IMR-90 (cell line): ENCODE data around the gene SNX3. TPM values are rescaled to one million over a fixed set of nuclear protein-coding genes. Genes with fewer than 3 reads are reported as not detected.

ENCODE experiments used
- ATAC-seq: fragments of 200-7000 bp; cut with Tn5 transposase; 2 replicates; pipeline ENCODE4 v1.9.1; 2020; ENCODE audit warnings: low read depth, mild to moderate bottlenecking, moderate library complexity
- BruUV-seq: library from RNA; stranded (reverse); fragments of 400-500 nt; replicated peaks from 2 replicates; lab custom pipeline; 2021; lab: Mats Ljungman, UMichigan
- CTCF ChIA-PET: fragments of 300-600 bp; formaldehyde crosslinking; extraction: SDS; loops from one replicate; lab custom pipeline; 2021; ENCODE audit warnings: antibody characterized with exemption; lab: Yijun Ruan, JAX
- POLR2A ChIA-PET: fragments of 300-600 bp; sonication (Branson Sonifier 250); formaldehyde crosslinking; loops from one replicate; lab custom pipeline; 2022; ENCODE audit warnings: antibody characterized with exemption; ENCODE audit not compliant: unreplicated experiment; lab: Charles Lee
- DNase-seq: peaks from one replicate; pipeline ENCODE4 v3.0.0; 2013
- H2AFZ ChIP-seq: replicated peaks from 2 replicates; pipeline ENCODE3; 2013; ENCODE audit warnings: low read length, mild to moderate bottlenecking; ENCODE audit not compliant: poor library complexity
- H2AK5ac ChIP-seq: 2 replicates; pipeline ENCODE4 v1.6.1; 2013; ENCODE audit warnings: low read depth, low read length, inconsistent platforms
- H2AK9ac ChIP-seq: replicated peaks from 2 replicates; pipeline ENCODE3; 2013; ENCODE audit warnings: mild to moderate bottlenecking, low read depth, low read length, moderate library complexity; ENCODE audit not compliant: poor library complexity
- H2BK120ac ChIP-seq: 2 replicates; pipeline ENCODE4 v1.6.1; 2013; ENCODE audit warnings: low read depth, low read length, inconsistent platforms
- H2BK15ac ChIP-seq: 3 replicates; pipeline ENCODE4 v1.6.1; 2013; ENCODE audit warnings: low read depth, low read length, inconsistent platforms
- H2BK20ac ChIP-seq: 2 replicates; pipeline ENCODE4 v1.6.1; 2013; ENCODE audit warnings: low read depth, mild to moderate bottlenecking, inconsistent platforms, low read length, moderate library complexity
- H2BK5ac ChIP-seq: 2 replicates; pipeline ENCODE4 v1.6.1; 2013; ENCODE audit warnings: mild to moderate bottlenecking, low read depth, low read length, inconsistent platforms; ENCODE audit not compliant: poor library complexity, severe bottlenecking
- H3K14ac ChIP-seq: replicated peaks from 2 replicates; pipeline ENCODE4 v1.6.1; 2013; ENCODE audit warnings: low read depth, low read length, inconsistent platforms
- H3K18ac ChIP-seq: 2 replicates; pipeline ENCODE4 v1.6.1; 2013; ENCODE audit warnings: low read depth, low read length, control low read depth
- H3K23ac ChIP-seq: 2 replicates; pipeline ENCODE4 v1.6.1; 2013; ENCODE audit warnings: low read depth, low read length, inconsistent platforms
- H3K27ac ChIP-seq: 2 replicates; pipeline ENCODE4 v1.5.1; 2013; ENCODE audit warnings: mild to moderate bottlenecking, control low read depth, low read length; ENCODE audit not compliant: insufficient read depth
- H3K27me3 ChIP-seq: 2 replicates; pipeline ENCODE4 v1.6.1; 2013; ENCODE audit warnings: low read length; ENCODE audit not compliant: control insufficient read depth, insufficient read depth
- H3K36me3 ChIP-seq: 2 replicates; pipeline ENCODE4 v1.6.1; 2013; ENCODE audit warnings: low read length, mixed read lengths; ENCODE audit not compliant: control insufficient read depth, insufficient read depth
- H3K4ac ChIP-seq: 2 replicates; pipeline ENCODE4 v1.6.1; 2013; ENCODE audit warnings: low read depth, low read length, inconsistent platforms
- H3K4me1 ChIP-seq: 2 replicates; pipeline ENCODE4 v1.6.1; 2013; ENCODE audit warnings: low read length, mixed read lengths; ENCODE audit not compliant: control insufficient read depth, insufficient read depth
- H3K4me2 ChIP-seq: 2 replicates; pipeline ENCODE4 v1.6.1; 2013; ENCODE audit warnings: low read depth, mild to moderate bottlenecking, control low read depth, low read length, moderate library complexity
- H3K4me3 ChIP-seq: 2 replicates; pipeline ENCODE4 v1.5.1; 2013; ENCODE audit warnings: low read depth, mild to moderate bottlenecking, control low read depth, low read length, moderate library complexity; ENCODE audit not compliant: insufficient read depth
- H3K56ac ChIP-seq: 2 replicates; pipeline ENCODE4 v1.6.1; 2013; ENCODE audit warnings: low read length, inconsistent platforms; ENCODE audit not compliant: insufficient read depth; ENCODE audit errors: extremely low read depth
- H3K79me1 ChIP-seq, 2 experiments: 2 replicates each; pipeline ENCODE4 v1.6.1; 2013; ENCODE audit warnings: low read length in 2 of 2, inconsistent platforms in 1 of 2, low read depth in 1 of 2
- H3K9ac ChIP-seq: 2 replicates; pipeline ENCODE4 v1.6.1; 2013; ENCODE audit warnings: low read depth, low read length, control low read depth
- H3K9me1 ChIP-seq: 2 replicates; pipeline ENCODE4 v1.6.1; 2013; ENCODE audit warnings: low read length, inconsistent platforms; ENCODE audit not compliant: insufficient read depth
- H3K9me3 ChIP-seq: 2 replicates; pipeline ENCODE4 v1.6.1; 2013; ENCODE audit warnings: low read length; ENCODE audit not compliant: control insufficient read depth, insufficient read depth
- H4K20me1 ChIP-seq: 2 replicates; pipeline ENCODE4 v1.6.1; 2013; ENCODE audit warnings: low read length, inconsistent platforms; ENCODE audit not compliant: insufficient read depth
- H4K5ac ChIP-seq: 2 replicates; pipeline ENCODE4 v1.6.1; 2013; ENCODE audit warnings: mild to moderate bottlenecking, low read depth, low read length, control low read depth
- H4K8ac ChIP-seq, 2 experiments: 2 replicates each; pipeline ENCODE4 v1.6.1; 2013; ENCODE audit warnings: low read depth in 2 of 2, low read length in 2 of 2, control low read depth in 1 of 2, inconsistent platforms in 1 of 2
- H4K91ac ChIP-seq: 2 replicates; pipeline ENCODE4 v1.6.1; 2013; ENCODE audit warnings: low read depth, low read length, inconsistent platforms; ENCODE audit not compliant: insufficient read depth
- CHD1 ChIP-seq: IDR thresholded peaks from 2 replicates; pipeline ENCODE4 v1.6.1; 2012; ENCODE audit warnings: low read depth, low read length, improper control_type of control experiment
- MAFK ChIP-seq: IDR thresholded peaks from 2 replicates; pipeline ENCODE4 v1.6.1; 2012; ENCODE audit warnings: low read depth, low read length, improper control_type of control experiment
- MAZ ChIP-seq: IDR thresholded peaks from 2 replicates; pipeline ENCODE4 v1.6.1; 2012; ENCODE audit warnings: low read depth, mild to moderate bottlenecking, low read length, improper control_type of control experiment, moderate library complexity, borderline replicate concordance
- RFX5 ChIP-seq: IDR thresholded peaks from 2 replicates; pipeline ENCODE4 v1.8.0; 2012; ENCODE audit warnings: low read depth, mild to moderate bottlenecking, low read length, moderate library complexity
- WGBS, 2 experiments: methylation state at CpG; one replicate each; pipeline versions ENCODE4 v1.1.5 to v1.1.7; 2013; ENCODE audit warnings: missing lambda C conversion rate in 2 of 2; ENCODE audit not compliant: insufficient read length in 1 of 2; ENCODE audit errors: extremely low coverage in 2 of 2; 5-methylcytosine and 5-hydroxymethylcytosine counted together
- dilution Hi-C: fragments of 300-500 bp; cut with HindIII; formaldehyde crosslinking; loops from one replicate; pipeline ENCODE4 v1.14.3; 2018; ENCODE audit warnings: low sequenced_read_pairs; ENCODE audit not compliant: unreplicated experiment
- in situ Hi-C: fragments of 300-500 bp; cut with MboI; formaldehyde crosslinking; loops from 3 replicates; pipeline ENCODE4 v1.14.3; 2019; ENCODE audit warnings: low sequenced_read_pairs, inconsistent platforms, mixed read lengths
- intact Hi-C: fragments of 100-400 bp; cut with micrococcal nuclease; formaldehyde crosslinking; loops from 2 replicates; pipeline ENCODE4 v1.10.0; 2022
- polyA plus RNA-seq, 3 experiments: library from polyadenylated mRNA; depleted of rRNA; stranded (reverse); fragments of >200 nt; gene quantifications; 2 replicates each; pipeline ENCODE4 v1.2.3, GENCODE V29; 2012; ENCODE audit warnings: low replicate concordance in 1 of 3
- total RNA-seq: library from RNA; depleted of rRNA; stranded (reverse); fragments of >200 nt; gene quantifications from 2 replicates; pipeline ENCODE4 v1.2.3, GENCODE V29; 2012

Gene SNX3
- total and polyA plus RNA-seq, 2 of the 4 experiments (the other 2 are of a cell fraction) = 105 to 159 TPM

DNA sequence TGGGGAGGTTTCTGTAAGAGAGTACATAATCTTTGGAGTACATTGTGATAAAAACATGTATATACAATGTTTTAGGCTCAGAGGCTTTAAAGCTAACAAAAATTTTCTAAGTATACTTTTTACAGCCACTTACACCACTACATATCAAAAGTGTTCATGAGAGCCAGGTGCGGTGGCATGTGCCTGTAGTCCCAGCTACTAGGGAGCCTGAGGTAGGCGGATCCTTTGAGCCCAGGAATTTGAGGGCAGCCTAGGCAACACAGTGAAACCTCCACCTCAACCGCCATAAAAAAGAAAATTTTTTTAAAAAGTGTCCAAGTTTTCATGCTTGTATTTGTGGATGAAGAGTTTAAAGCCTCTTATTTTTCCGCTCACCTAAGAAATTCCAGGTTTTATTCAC lies 22.5 kb downstream of the SNX3 start:
- peaks cover 13 to 58% of the 10 kb centered on the region in 2 experiments for H3K79me1 ChIP-seq
- H3K4me2 ChIP-seq = no peak overlapping the region
- peaks cover 24% of the 10 kb centered on the region for H4K20me1 ChIP-seq
- H3K4ac ChIP-seq = no peak overlapping the region
- H2BK120ac ChIP-seq = no peak overlapping the region
- no peak overlapping the region for H3K56ac ChIP-seq
- H3K9ac ChIP-seq = no peak overlapping the region
- H3K36me3 ChIP-seq = peaks cover 5% of the 10 kb centered on the region
- no peak overlapping the region for H4K91ac ChIP-seq
- H2BK5ac ChIP-seq = no peak overlapping the region
- no peaks in the 10 kb centered on the region for H3K9me3 ChIP-seq
- H3K27ac ChIP-seq = no peak overlapping the region
- dilution Hi-C loops = no loop called here
- H3K23ac ChIP-seq = no peak overlapping the region
- H2AK5ac ChIP-seq = no peak overlapping the region
- no peak overlapping the region for H2AFZ ChIP-seq
- no peak overlapping the region for H3K4me3 ChIP-seq
- in situ Hi-C loops = no loop called here
- H3K14ac ChIP-seq = no peak overlapping the region
- H4K5ac ChIP-seq = no peak overlapping the region
- H3K27me3 ChIP-seq = no peaks in the 10 kb centered on the region
- no peak overlapping the region for H4K8ac ChIP-seq
- TF ChIP-seq MAFK (no peak), MAZ (no peak), CHD1 (no peak), RFX5 (no peak)
- POLR2A ChIA-PET = no interaction called here
- no peak overlapping the region for H2BK15ac ChIP-seq
- no CpG with 5 or more reads among the region's 4 CpGs for WGBS, 2 experiments
- no peak overlapping the region for H2BK20ac ChIP-seq
- no peak for DNase-seq
- H2AK9ac ChIP-seq = no peak overlapping the region
- no peak for ATAC-seq
- H3K9me1 ChIP-seq = no peaks in the 10 kb centered on the region
- no peaks in the 10 kb centered on the region for H3K4me1 ChIP-seq
- no peak overlapping the region for H3K18ac ChIP-seq
- intact Hi-C loops = loop anchor here (2.0 kb wide), 1 partner anchor 22 kb away; no protein-coding TSS in a partner anchor
- CTCF ChIA-PET = no interaction called here
- no TSS peak for BruUV-seq
